ENCODE measurements around the gene PAK1.

The PAK1 gene

DNA sequence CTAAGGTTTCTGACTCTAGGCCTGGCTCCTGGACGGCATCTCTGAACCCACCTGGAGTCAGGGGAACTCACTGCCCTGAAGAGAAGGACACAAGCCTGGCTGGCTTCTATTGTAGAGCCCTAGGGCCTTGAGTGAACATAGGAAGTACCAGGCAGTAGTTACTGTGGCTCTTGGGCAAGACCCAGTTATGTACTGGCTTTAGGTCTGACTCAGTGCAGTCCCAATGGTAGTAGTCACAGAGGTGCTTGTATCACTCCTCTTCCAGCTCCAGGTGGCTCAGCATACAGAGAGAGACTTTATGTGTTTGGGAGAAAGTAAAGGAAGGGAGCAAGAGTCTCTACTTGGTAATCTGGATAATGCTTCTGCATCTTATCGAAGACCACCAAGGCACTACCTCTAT is 13.9 kb upstream of the PAK1 start:
- FAIRE-seq (no peak), DNase-seq (ENCODE audit: insufficient read length, low spot score) (no peak)
- no peak for TF ChIP-seq SPI1 (IDR thresholded peaks at IDR 0.05; ENCODE audit: low read depth, low read length)
- no peak for TF ChIP-seq PAX5 (IDR thresholded peaks at IDR 0.05; ENCODE audit: insufficient read depth, low read length, severe bottlenecking)
- TF ChIP-seq TAF1 (IDR thresholded peaks at IDR 0.05; ENCODE audit: low read depth, low read length), result no peak
- TF ChIP-seq POU2F2 (IDR thresholded peaks at IDR 0.05; ENCODE audit: low read depth, low read length), result no peak
- no peak for TF ChIP-seq POLR2AphosphoS5 (IDR thresholded peaks at IDR 0.05; ENCODE audit: low read depth, low read length)
- no peak for TF ChIP-seq POLR2A (IDR thresholded peaks at IDR 0.05; ENCODE audit: low read depth, low read length)

DNA sequence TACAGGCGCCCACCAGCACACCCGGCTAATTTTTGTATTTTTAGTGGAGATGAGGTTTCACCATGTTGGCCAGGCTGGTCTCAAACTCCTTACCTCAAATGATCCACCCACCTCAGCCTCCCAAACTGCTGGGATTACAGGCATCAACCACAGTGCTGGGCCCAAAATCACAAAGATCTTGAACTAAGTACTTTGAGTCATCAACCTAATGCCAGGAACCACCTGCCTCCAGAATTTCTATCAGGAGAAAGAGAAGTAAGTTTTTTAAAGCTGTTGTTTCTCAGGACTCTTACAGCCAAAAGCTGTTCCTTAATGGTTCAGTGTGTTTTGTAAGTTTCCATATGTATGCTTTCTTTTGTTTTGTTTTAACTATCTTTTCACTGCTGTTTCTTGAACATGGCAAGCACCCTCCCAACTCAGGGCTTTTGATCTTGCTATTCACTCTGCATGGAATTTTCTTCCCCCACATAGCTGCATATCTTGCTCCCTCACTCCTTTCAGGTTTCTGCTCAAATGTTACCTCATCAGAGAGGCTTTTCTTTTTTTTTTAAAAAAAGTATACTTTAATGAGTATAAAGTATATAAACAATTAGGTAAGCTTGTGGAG is 6.0 kb upstream of the PAK1 start:
- no peak for DNase-seq (ENCODE audit: insufficient read length, low spot score)
- no peak for FAIRE-seq

DNA sequence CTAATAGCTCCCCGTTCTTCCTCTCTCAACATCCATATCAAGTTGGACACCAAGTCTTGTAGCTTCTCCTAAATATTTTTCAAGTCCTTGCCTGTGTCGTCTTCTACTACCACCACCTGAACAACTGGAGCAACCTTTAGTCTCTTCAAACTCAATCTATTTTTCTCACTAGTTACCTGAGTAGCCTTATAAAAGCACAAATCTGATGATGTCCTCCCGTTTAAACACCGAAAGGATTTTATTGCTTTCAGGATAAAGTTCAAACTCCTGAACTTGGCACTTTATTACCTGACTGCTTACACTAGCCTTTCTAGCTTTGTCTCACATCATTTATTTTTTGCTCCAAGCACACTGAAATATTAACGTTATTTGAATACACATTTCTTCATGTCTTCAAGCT is 1.3 kb upstream of the PAK1 start:
- FAIRE-seq (no peak), DNase-seq (ENCODE audit: insufficient read length, low spot score) (no peak)
- no peak for TF ChIP-seq POLR2AphosphoS5 (IDR thresholded peaks at IDR 0.05; ENCODE audit: low read depth, low read length)
- no peak for TF ChIP-seq SPI1 (IDR thresholded peaks at IDR 0.05; ENCODE audit: low read depth, low read length)
- TF ChIP-seq PAX5 (IDR thresholded peaks at IDR 0.05; ENCODE audit: insufficient read depth, low read length, severe bottlenecking), result no peak
- TF ChIP-seq TAF1 (IDR thresholded peaks at IDR 0.05; ENCODE audit: low read depth, low read length), result no peak
- TF ChIP-seq POU2F2 (IDR thresholded peaks at IDR 0.05; ENCODE audit: low read depth, low read length), result no peak
- no peak for TF ChIP-seq POLR2A (IDR thresholded peaks at IDR 0.05; ENCODE audit: low read depth, low read length)

More for the DNA sequence above, 6.0 kb upstream of the PAK1 start:
- no peak for TF ChIP-seq POLR2A (IDR thresholded peaks at IDR 0.05; ENCODE audit: low read depth, low read length)
- no peak for TF ChIP-seq TAF1 (IDR thresholded peaks at IDR 0.05; ENCODE audit: low read depth, low read length)
- no peak for TF ChIP-seq POU2F2 (IDR thresholded peaks at IDR 0.05; ENCODE audit: low read depth, low read length)
- no peak for TF ChIP-seq SPI1 (IDR thresholded peaks at IDR 0.05; ENCODE audit: low read depth, low read length)
- no peak for TF ChIP-seq POLR2AphosphoS5 (IDR thresholded peaks at IDR 0.05; ENCODE audit: low read depth, low read length)
- no peak for TF ChIP-seq PAX5 (IDR thresholded peaks at IDR 0.05; ENCODE audit: insufficient read depth, low read length, severe bottlenecking)

DNA sequence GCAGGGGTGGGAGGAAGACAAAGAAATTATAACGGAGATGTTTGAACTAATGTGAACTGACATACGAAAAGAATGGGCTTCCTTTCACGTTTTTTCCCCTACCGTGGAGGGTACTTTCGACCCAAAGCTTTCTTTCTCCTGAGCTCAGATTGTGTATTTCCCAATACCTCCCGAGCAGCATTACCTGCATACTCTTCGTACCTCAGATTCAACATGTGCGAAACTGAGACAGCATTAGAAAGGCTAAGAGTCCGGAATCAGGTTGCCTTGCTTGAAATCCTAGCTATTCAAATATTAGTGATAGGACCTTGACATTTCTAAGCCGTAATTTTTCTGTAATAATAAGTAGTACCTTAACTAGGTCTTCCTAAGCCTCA is 778 bp upstream of the PAK1 start:
- FAIRE-seq (no peak), DNase-seq (ENCODE audit: insufficient read length, low spot score) (no peak)
- no peak for TF ChIP-seq TAF1 (IDR thresholded peaks at IDR 0.05; ENCODE audit: low read depth, low read length)
- TF ChIP-seq POLR2AphosphoS5 (IDR thresholded peaks at IDR 0.05; ENCODE audit: low read depth, low read length), result no peak
- no peak for TF ChIP-seq POLR2A (IDR thresholded peaks at IDR 0.05; ENCODE audit: low read depth, low read length)
- no peak for TF ChIP-seq SPI1 (IDR thresholded peaks at IDR 0.05; ENCODE audit: low read depth, low read length)
- no peak for TF ChIP-seq POU2F2 (IDR thresholded peaks at IDR 0.05; ENCODE audit: low read depth, low read length)
- TF ChIP-seq PAX5 (IDR thresholded peaks at IDR 0.05; ENCODE audit: insufficient read depth, low read length, severe bottlenecking), result no peak

DNA sequence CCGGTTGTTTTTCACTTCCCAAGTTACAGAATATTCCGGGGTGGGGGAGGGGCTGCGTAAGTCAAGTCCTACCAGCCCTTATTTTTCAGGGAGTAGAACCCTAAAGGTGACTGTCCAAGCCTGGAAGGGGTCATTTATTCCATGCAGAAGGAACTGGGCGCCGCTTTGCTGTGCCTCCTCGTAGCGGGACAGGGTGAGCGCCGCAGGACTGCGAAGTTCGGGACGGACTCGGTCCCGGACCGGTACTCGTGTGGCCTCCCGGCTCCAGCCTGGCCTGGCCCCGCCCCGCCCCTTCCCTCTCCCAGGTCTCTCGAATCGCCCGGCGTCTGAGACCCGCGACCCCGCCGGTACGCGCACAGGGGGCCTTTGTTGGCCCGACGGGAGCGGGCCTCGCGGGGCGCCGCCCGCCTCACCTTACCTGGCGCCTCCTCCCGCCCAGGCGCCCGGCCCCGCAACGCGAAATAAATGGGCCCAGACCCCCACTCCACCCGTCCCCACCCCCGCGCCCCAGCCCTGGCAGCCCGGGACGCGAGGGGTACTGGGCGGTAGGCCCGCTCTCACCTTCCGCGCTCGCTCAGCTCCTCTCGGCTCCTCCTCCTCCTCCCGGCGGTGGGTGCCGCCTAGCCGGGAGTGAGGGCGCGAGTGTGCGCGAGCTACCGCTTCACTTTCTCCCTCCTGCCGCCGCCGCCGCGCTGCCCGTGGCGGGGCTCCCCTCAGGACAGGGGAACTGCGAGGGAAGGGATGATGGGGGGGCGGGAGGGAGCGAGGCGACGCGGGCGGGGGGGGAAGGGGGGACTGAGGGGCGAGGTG is 698 bp downstream of the PAK1 start:
- TF ChIP-seq TAF1 (IDR thresholded peaks at IDR 0.05; ENCODE audit: low read depth, low read length) (no peak), PAX5 (IDR thresholded peaks at IDR 0.05; ENCODE audit: insufficient read depth, low read length, severe bottlenecking) (no peak), POLR2AphosphoS5 (IDR thresholded peaks at IDR 0.05; ENCODE audit: low read depth, low read length) (no peak)
- peak; percentile 65 for FAIRE-seq

DNA sequence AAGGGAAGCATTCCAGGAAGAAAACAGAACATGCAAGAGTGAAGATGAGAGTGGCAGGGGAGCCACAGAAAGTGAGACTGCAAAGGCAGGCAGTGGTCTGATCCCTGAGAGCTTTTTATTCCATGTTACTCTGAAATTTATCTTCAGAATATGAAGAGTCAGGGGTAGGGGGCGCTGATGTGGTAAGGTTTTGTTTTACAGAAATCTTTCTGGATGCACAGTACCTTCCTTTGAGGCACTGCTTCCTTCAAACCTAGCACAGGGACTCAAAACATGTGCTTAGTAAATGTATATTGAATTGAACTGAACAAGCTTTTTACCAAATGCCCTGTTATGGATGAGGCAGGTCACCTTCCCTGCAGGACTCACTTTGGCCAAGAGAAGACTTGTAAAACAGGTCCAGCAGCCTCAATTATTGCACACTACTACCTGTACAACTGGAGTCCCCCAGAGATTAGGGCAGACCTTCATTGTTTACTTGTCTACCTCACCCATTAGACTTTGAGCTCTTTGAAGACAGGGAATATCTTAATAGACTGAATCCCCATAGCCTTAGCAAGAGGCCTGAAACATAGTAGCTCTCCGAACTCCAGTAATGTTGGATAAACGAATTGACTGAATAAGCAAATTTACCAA is 2.2 kb downstream of the PAK1 start:
- DNase-seq (ENCODE audit: insufficient read length, low spot score), result no peak
- peak; percentile 86 for FAIRE-seq
- no peak for TF ChIP-seq TAF1 (IDR thresholded peaks at IDR 0.05; ENCODE audit: low read depth, low read length)
- TF ChIP-seq SPI1 (IDR thresholded peaks at IDR 0.05; ENCODE audit: low read depth, low read length), result no peak
- no peak for TF ChIP-seq POLR2A (IDR thresholded peaks at IDR 0.05; ENCODE audit: low read depth, low read length)
- no peak for TF ChIP-seq PAX5 (IDR thresholded peaks at IDR 0.05; ENCODE audit: insufficient read depth, low read length, severe bottlenecking)
- TF ChIP-seq POU2F2 (IDR thresholded peaks at IDR 0.05; ENCODE audit: low read depth, low read length), result no peak
- no peak for TF ChIP-seq POLR2AphosphoS5 (IDR thresholded peaks at IDR 0.05; ENCODE audit: low read depth, low read length)

More for the DNA sequence above, 698 bp downstream of the PAK1 start:
- DNase-seq (ENCODE audit: insufficient read length, low spot score), result peak; percentile 49

DNA sequence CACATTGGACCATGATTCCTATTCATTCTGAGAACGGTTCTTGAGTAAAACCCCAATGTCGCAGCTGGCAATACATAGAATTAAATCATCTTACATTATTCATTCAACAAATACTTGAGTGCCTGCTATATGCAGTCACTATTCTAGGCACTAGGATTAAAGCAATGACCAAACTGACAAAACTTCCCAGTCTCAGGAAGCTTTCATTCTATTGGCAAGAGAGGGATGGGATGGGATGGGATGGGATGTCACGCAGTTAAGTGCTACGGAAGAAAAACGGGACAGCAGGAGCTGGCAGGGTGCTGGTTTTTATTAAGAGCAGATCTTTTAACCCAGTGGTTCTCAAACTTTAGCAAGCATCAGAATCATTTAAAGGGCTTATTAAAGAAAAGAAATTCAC is 2.9 kb downstream of the PAK1 start:
- FAIRE-seq (no peak), DNase-seq (ENCODE audit: insufficient read length, low spot score) (no peak)
- no peak for TF ChIP-seq POLR2AphosphoS5 (IDR thresholded peaks at IDR 0.05; ENCODE audit: low read depth, low read length)
- TF ChIP-seq PAX5 (IDR thresholded peaks at IDR 0.05; ENCODE audit: insufficient read depth, low read length, severe bottlenecking), result no peak

DNA sequence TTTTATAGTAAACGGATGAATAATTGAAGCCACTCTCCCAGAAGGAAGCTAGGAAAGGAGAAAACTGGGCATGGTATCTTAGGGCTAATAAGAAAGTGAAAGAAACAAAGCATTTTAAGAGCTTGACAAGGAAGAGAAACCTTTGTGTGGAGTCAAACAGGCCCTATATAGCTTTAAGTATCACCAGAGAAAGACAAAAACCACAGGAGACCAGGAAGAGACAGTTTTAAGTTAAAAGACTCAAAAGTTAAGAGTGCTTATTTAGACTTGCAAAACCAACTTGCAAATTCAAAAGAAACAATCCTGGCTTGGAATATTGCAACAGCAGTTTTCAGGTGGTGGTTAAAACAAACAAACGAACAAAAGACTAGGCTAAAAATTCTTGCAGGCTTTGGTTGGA is 3.4 kb downstream of the PAK1 start:
- FAIRE-seq, result peak; percentile 74
- TF ChIP-seq PAX5 (IDR thresholded peaks at IDR 0.05; ENCODE audit: insufficient read depth, low read length, severe bottlenecking), result no peak
- TF ChIP-seq SPI1 (IDR thresholded peaks at IDR 0.05; ENCODE audit: low read depth, low read length), result peak; percentile 40
- DNase-seq (ENCODE audit: insufficient read length, low spot score), result no peak

DNA sequence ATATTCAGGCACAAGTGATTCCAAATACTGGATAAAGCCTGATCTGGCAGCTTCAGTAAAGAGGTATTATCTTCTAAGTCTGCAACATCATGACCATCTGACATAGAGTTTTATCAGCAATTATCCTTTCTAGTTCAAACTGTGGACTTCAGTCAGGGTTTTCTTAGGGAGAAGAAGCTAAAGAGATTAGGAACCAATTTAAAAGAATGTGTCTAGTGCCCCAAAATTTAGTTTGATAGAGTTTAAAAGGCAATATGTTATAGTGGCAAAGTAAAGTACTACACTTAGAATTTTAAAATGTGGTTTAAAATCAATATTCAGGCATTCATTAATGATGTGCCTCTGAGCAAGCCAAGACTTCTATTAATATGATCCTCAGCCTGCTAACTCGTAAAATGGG is 5.4 kb downstream of the PAK1 start:
- FAIRE-seq (no peak), DNase-seq (ENCODE audit: insufficient read length, low spot score) (no peak)
- no peak for TF ChIP-seq POLR2A (IDR thresholded peaks at IDR 0.05; ENCODE audit: low read depth, low read length)
- TF ChIP-seq TAF1 (IDR thresholded peaks at IDR 0.05; ENCODE audit: low read depth, low read length), result no peak
- TF ChIP-seq SPI1 (IDR thresholded peaks at IDR 0.05; ENCODE audit: low read depth, low read length), result no peak
- no peak for TF ChIP-seq POU2F2 (IDR thresholded peaks at IDR 0.05; ENCODE audit: low read depth, low read length)
- no peak for TF ChIP-seq POLR2AphosphoS5 (IDR thresholded peaks at IDR 0.05; ENCODE audit: low read depth, low read length)
- no peak for TF ChIP-seq PAX5 (IDR thresholded peaks at IDR 0.05; ENCODE audit: insufficient read depth, low read length, severe bottlenecking)
